Measurements from ENCODE around the gene PRDM16.

PRDM16 gene

DNA sequence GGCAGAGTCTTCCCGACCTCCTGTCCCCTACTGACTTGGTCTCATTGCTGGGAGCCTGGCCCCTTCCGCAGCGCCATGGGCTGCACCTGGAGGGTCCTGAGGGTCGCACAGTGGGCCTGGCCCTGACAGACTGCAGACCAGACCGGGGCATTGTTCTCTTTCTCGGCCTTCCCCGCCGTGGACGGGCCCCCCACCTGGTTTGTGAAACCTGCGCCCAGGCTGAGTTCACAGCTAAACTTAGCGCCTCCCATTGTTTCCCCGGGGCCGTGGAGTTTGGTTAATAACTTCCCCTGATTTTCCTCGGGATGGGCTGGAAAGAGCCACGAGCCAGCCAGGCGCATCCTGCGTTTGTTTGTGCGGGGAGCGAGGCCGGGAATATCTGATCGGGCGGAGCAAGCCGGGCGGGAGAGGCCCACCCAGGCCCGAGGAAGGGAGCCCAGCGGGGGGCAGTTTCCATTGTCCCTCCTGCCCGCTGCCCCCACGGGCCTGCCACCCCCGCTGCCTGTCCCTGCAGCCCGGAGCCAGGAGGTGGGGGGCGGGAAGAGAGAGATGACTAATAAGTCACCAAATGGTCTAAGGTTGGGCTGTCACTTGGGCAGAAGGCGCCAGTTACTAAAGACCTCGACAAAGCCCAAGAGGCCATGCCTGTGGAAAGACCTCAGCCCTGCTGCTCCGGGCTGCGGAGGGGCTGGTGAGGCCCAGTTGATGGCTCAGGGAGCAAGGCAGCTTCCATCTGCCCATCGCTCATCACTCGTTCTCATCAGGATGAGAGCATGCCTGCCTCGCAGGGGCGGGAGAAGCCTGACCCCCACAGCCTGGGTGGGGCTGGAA, 346.5 kb downstream of the PRDM16 start:
- no peak for DNase-seq (ENCODE audit: low read depth)

GRCh38 chr1:3417082-3417739, 348.2 kb downstream of the PRDM16 start:
- DNase-seq (ENCODE audit: low read depth) = no peak

DNA sequence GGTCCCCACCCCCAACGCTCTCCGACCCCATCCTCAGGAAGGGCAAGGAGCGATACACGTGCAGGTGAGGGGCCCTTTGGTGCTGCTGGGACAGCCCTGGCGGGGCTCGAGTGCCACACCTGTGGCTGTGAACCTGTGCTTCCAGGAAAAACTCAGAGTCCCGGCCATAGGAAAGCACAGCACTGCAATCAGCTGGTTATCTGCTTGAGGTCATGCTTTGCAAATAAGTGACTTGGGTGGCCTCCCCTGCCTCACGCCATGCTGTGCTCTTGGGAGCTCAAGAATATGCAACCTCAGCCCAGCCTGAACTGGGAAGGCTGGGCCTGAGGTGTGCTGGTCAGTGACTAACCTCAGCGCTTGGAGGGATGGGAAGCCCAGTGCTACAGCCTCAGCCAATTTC, 348.9 kb downstream of the PRDM16 start:
- DNase-seq (ENCODE audit: low read depth) = no peak

GRCh38 chr1:3418600-3418999, 349.6 kb downstream of the PRDM16 start:
- no peak for DNase-seq (ENCODE audit: low read depth)

GRCh38 chr1:3419415-3420204, 350.6 kb downstream of the PRDM16 start:
- no peak for DNase-seq (ENCODE audit: low read depth)

- DNase-seq (ENCODE audit: low read depth) = no peak
Measured at GRCh38 chr1:3420218-3420951, 351.4 kb downstream of the PRDM16 start.

DNA sequence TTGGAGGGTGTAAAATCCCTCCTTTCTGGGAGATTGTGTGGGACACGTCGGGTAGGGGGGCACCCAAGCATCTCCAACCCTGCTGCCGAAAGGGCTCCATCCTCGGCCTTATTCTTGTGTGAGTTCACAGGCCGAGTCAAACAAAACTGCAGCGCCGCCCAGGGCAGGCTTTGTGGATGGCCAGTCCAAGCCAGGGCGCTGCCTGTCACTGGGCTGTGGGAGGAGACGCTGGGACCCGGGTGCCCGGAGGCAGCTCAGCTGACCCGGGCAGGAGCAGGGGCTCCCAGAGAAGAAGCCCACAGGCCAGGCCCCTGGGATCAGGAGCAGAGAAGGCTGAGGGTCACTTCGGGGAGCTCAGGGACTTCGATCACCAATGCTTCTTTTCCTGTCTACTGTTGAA, 353.6 kb downstream of the PRDM16 start:
- no peak for DNase-seq (ENCODE audit: low read depth)

DNA sequence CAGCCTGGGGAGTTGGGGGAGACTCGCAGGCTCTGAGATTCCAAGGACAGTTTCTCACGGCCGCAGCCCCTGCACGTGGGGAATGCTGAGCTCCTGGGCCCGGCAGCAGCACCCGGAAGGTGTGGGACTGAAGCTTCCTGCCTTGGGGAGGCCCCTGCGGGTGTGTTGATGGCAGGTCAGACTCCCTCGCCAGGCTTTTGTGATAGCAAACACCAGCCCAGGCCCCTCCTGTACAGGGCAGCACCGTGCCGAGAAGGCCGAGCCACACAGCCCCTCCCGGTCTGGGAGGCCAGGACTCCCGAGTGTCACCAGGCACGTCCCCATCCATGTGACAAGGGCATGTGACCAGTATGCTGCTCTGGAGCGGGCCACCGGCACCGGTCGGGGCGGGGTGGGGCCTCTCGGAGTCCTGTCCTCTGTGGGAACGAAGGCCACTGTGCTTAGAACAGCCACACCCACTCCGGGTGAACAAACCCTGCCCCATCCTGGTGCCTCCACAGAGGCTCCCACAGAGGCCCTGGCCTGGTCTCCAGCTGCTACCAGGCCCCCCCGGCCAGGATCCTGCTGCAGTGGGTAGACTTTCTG, 354.3 kb downstream of the PRDM16 start:
- DNase-seq (ENCODE audit: low read depth) = no peak

DNA sequence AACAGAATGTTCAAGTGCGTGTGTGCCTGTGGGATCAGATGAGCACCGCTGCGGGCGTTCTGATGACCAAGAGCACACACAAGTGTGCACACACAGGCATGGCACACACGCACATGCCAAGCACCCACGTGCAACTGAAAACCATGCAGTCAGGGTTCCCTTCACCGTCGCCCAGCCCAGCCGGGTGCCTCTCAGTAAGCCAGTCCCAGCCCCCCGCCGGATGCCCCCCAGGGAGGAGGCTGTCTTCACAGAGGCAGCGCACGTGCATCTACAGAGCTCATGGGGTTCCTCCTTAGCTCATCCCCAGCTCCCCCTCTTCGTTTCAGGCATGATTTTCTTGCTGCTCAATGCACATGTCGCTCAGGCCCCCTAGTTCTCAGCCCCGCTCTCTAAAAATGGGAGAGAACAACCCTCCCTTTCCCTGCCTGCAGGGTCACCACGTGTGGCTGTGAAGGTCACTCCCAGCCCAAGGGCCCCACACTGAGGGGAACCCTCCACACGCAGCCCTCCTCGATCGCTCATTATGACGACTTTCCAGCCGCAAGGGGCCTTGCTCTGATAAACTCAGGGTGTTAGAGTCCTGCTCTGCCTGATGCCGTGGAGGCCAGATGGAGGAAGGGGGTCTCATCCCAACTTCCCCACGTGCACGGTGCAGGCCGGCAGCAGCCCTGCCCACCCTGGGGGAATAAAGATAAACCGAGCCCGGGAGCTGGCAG, 355.1 kb downstream of the PRDM16 start:
- no peak for DNase-seq (ENCODE audit: low read depth)

DNA sequence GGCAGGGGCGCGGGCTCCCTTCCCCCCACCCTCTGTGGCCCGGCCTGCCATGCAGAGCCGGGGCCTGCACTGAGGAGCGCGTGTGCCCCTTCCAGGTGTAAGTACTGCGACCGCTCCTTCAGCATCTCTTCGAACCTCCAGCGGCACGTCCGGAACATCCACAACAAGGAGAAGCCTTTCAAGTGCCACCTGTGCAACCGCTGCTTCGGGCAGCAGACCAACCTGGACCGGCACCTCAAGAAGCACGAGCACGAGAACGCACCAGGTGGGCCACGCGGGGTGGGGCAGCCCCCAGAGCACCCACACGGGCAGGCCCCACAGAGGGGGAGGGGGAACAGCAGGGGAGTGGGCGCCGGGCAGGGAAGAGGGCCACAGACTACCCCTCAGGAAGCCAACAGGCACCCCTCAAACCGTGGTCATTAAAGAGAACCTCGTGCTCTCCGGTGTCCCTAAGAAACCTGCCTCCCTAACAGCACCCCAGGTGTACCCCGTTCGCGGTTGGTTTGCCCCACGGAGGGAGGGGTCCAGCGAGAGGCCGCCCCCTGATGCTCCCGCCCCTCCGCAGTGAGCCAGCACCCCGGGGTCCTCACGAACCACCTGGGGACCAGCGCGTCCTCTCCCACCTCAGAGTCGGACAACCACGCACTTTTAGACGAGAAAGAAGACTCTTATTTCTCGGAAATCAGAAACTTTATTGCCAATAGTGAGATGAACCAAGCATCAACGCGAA, 356.6 kb downstream of the PRDM16 start:
- DNase-seq (ENCODE audit: low read depth) = no peak

DNA sequence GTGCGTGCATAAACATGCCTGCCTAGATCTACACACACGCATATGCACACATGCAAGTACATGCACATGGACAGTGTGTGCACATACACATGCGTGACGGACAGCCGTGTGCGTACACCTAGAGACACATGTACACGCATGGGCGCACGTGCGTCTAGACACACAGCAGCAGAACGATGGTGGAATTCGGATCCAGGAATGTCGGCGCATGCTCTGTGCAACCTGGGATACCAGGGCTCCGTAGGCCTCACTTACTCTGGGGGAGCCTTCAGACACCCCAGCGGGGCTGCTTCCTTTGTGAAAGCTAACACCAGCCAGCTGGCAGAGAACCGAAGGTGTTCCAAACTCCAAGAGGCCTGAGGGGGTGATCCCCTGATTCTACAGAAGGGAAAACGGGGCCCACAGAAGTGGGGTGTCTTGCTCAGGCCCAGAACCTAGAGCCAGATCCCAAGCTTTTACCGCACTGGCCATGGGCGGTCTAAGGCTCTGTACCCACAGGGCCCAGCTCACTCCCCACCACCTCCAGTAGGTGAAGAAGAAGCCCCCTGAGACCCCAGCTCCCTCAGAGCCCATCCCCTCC, 358.0 kb downstream of the PRDM16 start:
- DNase-seq (ENCODE audit: low read depth) = no peak

DNA sequence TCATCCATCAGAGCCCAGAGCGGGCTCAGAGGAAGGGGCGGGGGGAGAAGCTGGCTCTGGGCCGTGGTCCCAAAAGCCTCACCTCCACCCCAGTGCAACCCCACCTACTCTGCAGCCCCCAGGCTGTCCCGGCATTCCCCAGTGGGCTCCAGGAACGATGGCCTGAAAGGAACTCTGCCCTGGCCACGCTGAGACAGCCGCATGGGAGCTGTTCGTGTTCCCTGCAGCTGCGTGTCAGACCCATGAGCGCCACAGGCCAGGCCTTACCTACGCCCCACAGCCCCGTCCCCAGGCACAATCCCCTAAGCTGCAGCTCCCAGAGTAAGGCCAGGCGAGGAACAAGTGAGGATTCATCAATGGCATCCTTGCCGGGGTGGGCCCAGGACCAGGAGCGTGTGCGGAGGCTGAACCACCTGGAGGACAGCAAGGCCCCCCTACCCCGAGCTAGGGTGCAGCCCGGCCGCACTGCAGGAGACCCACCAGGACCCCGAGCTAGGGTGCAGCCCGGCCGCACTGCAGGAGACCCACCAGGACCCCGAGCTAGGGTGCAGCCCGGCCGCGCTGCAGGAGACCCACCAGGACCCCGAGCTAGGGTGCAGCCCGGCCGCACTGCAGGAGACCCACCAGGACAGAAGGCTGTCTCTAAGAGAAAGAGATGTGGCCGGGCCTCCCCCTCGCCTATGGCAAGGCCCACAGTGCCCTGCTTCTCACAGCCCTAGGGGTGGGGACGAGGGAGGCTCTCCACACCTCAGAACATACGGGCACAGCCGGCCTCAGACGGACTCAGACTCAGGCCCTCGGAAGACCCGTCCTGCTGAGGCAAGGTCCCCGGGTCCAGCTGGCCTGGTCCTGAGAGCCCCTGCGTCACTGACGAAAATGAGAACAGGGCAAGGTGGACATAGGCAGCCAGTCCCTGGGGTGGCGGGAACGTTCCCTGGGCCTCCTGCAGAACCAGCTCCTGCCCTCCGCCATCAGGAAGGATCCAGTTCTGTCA, 359.0 kb downstream of the PRDM16 start:
- DNase-seq (ENCODE audit: low read depth) = no peak

- DNase-seq (ENCODE audit: low read depth) = no peak
Measured at GRCh38 chr1:3428899-3429298, 359.9 kb downstream of the PRDM16 start.

DNA sequence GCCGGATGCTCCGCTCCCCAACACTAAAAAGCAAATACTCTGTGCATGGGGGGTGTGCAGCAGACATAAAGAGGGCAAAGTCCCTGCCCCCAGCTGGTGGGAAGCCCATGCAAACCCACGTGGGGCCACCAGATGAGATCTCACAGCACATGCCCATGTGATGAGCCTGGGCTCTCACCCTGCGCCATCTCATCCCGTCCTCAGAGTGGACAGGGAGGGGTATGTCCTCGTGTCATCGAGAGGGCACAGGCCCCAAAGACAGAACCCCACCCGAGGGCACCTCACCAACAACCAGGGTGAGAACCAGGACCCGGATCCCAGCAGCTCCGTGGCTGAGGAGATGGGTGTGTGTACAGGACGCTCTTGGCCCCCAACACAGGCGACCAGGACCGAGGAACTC, 360.3 kb downstream of the PRDM16 start:
- no peak for DNase-seq (ENCODE audit: low read depth)

- no peak for DNase-seq (ENCODE audit: low read depth)
Measured at GRCh38 chr1:3429766-3430165, 360.8 kb downstream of the PRDM16 start.

- DNase-seq (ENCODE audit: low read depth) = no peak
Measured at GRCh38 chr1:3430406-3430805, 361.4 kb downstream of the PRDM16 start.

DNA sequence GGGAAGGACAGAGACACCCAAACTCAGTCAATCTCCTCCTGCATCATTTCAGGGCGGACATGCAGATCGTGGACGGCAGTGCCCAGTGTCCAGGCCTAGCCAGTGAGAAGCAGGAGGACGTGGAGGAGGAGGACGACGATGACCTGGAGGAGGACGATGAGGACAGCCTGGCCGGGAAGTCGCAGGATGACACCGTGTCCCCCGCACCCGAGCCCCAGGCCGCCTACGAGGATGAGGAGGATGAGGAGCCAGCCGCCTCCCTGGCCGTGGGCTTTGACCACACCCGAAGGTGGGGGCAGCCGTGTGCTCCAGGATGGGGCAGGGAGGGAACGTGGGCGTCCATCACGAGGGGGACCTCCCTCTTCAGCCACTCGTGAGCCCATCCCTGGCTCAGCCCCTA, 361.8 kb downstream of the PRDM16 start:
- no peak for DNase-seq (ENCODE audit: low read depth)

DNA sequence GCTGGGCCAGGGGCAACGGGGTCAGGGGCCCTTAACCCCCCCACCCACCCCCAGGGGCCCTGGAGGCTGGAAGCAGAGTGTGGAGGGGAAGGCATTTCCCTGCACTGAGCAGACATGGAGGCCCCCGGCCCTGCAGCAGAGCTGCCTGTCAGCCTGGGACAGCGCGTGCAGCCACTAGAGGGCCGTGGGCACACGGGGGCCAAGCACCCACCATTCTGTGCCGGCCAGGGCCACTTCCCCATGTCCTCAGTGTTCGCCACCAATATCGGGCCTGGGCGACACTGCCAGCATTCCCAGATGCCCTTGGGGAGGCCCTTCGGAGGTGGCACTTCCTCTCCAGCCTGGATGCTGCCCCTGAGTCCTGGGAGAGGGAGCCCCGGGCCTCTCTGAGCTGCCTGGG, 362.3 kb downstream of the PRDM16 start:
- no peak for DNase-seq (ENCODE audit: low read depth)

- no peak for DNase-seq (ENCODE audit: low read depth)
Measured at GRCh38 chr1:3431686-3432085, 362.7 kb downstream of the PRDM16 start.

Data from stimulated activated CD8-positive, alpha-beta memory T cell treated with anti-CD3 and anti-CD28 coated beads, Interleukin-15, amount 100 ng/mL, for 24 hours (primary cell).